Smooth muscle cell (in vitro differentiated cells): Measurements from ENCODE around the gene CCDC150. TPM values are rescaled to one million over a fixed set of nuclear protein-coding genes. Genes with fewer than 3 reads are reported as not detected.
"Not testable (repeated sequence)": the region's sequence is repeated elsewhere in the genome, so short reads cannot be mapped to it uniquely, and the experiment has no call there.

Experiments
- DNase-seq: peaks from one replicate; lab custom pipeline; 2025; ENCODE audit not compliant: unreplicated experiment; lab: John Stamatoyannopoulos, UW
- H2AFZ ChIP-seq: fragments of 200-600 bp; sonication (generic); 2 replicates; pipeline ENCODE4 v1.6.0; 2016; ENCODE audit warnings: antibody characterized with exemption, low read depth, mild to moderate bottlenecking
- H3F3A ChIP-seq: fragments of 200-600 bp; sonication (generic); 2 replicates; pipeline ENCODE4 v1.6.0; 2017; ENCODE audit warnings: antibody characterized with exemption, low read depth
- H3K27ac ChIP-seq: fragments of 200-600 bp; sonication (generic); 2 replicates; pipeline ENCODE4 v1.5.1; 2016; ENCODE audit warnings: low read depth, mild to moderate bottlenecking
- H3K27me3 ChIP-seq: fragments of 200-600 bp; sonication (generic); 2 replicates; pipeline ENCODE4 v1.6.1; 2016; ENCODE audit warnings: low read depth, mild to moderate bottlenecking
- H3K36me3 ChIP-seq: fragments of 200-600 bp; sonication (generic); 2 replicates; pipeline ENCODE4 v1.5.1; 2016; ENCODE audit warnings: low read depth
- H3K4me1 ChIP-seq: fragments of 200-600 bp; sonication (generic); 2 replicates; pipeline ENCODE4 v1.5.1; 2016; ENCODE audit warnings: low read depth
- H3K4me2 ChIP-seq: fragments of 200-600 bp; sonication (generic); 2 replicates; pipeline ENCODE4 v1.6.0; 2016; ENCODE audit warnings: mild to moderate bottlenecking
- H3K4me3 ChIP-seq: fragments of 200-600 bp; sonication (generic); 2 replicates; pipeline ENCODE4 v1.5.1; 2016; ENCODE audit warnings: mild to moderate bottlenecking
- H3K79me2 ChIP-seq: fragments of 200-600 bp; sonication (generic); 2 replicates; pipeline ENCODE4 v1.6.0; 2016; ENCODE audit warnings: low read depth, mild to moderate bottlenecking
- H3K9ac ChIP-seq: fragments of 200-600 bp; sonication (generic); 2 replicates; pipeline ENCODE4 v1.6.0; 2016; ENCODE audit warnings: low read depth
- H3K9me3 ChIP-seq: fragments of 200-600 bp; sonication (generic); replicated peaks from 2 replicates; pipeline ENCODE4 v1.5.1; 2016; ENCODE audit warnings: low read depth
- H4K20me1 ChIP-seq: fragments of 200-600 bp; sonication (generic); 2 replicates; pipeline ENCODE4 v1.6.0; 2016; ENCODE audit warnings: low read depth
- WGBS: methylation state at CpG from one replicate; pipeline ENCODE4 v1.1.7; 2016; ENCODE audit warnings: low lambda C conversion rate; 5-methylcytosine and 5-hydroxymethylcytosine counted together
- polyA plus RNA-seq: library from polyadenylated mRNA; unstranded; fragments of >200 nt; fragmentation: Nextera tagmentation; extraction: Ambion mirVana; gene quantifications from 2 replicates; pipeline ENCODE4 v1.2.1, GENCODE V29; 2016
- total RNA-seq: library from RNA; depleted of rRNA; stranded (reverse); fragments of >200 nt; gene quantifications from 2 replicates; pipeline ENCODE4 v1.2.3, GENCODE V29; 2014
- TF ChIP-seq, protein P1 (sequence below): fragments of 200-600 bp; sonication (generic); IDR thresholded peaks from 2 replicates; pipeline ENCODE4 v1.5.1; 2017; ENCODE audit warnings: borderline replicate concordance, mild to moderate bottlenecking, antibody characterized with exemption; ENCODE audit not compliant: insufficient read depth, poor library complexity, severe bottlenecking

The CCDC150 gene
- total and polyA plus RNA-seq, 2 experiments from 2014 or later, result 2.0 to 2.5 TPM

GRCh38 chr2:196729418-196729817 is 89.9 kb downstream of the CCDC150 start:
- H3K4me2 ChIP-seq, result no peak overlapping the region
- no peak overlapping the region for H3K9ac ChIP-seq
- 93% methylated on average over 2 of the region's 2 CpGs for WGBS
- H3K79me2 ChIP-seq, result no peaks in the 10 kb centered on the region
- no peaks in the 10 kb centered on the region for H3K9me3 ChIP-seq
- H3K27me3 ChIP-seq, result no peaks in the 10 kb centered on the region
- TF ChIP-seq, protein P1, sequence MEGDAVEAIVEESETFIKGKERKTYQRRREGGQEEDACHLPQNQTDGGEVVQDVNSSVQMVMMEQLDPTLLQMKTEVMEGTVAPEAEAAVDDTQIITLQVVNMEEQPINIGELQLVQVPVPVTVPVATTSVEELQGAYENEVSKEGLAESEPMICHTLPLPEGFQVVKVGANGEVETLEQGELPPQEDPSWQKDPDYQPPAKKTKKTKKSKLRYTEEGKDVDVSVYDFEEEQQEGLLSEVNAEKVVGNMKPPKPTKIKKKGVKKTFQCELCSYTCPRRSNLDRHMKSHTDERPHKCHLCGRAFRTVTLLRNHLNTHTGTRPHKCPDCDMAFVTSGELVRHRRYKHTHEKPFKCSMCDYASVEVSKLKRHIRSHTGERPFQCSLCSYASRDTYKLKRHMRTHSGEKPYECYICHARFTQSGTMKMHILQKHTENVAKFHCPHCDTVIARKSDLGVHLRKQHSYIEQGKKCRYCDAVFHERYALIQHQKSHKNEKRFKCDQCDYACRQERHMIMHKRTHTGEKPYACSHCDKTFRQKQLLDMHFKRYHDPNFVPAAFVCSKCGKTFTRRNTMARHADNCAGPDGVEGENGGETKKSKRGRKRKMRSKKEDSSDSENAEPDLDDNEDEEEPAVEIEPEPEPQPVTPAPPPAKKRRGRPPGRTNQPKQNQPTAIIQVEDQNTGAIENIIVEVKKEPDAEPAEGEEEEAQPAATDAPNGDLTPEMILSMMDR, result no peak
- peaks cover 12% of the 10 kb centered on the region for H3K4me1 ChIP-seq
- no peak overlapping the region for H2AFZ ChIP-seq
- no peaks in the 10 kb centered on the region for H3F3A ChIP-seq
- no peak overlapping the region for H3K4me3 ChIP-seq
- no peak for DNase-seq
- H3K36me3 ChIP-seq, result no peaks in the 10 kb centered on the region
- H4K20me1 ChIP-seq, result no peaks in the 10 kb centered on the region
- H3K27ac ChIP-seq, result no peak overlapping the region

DNA sequence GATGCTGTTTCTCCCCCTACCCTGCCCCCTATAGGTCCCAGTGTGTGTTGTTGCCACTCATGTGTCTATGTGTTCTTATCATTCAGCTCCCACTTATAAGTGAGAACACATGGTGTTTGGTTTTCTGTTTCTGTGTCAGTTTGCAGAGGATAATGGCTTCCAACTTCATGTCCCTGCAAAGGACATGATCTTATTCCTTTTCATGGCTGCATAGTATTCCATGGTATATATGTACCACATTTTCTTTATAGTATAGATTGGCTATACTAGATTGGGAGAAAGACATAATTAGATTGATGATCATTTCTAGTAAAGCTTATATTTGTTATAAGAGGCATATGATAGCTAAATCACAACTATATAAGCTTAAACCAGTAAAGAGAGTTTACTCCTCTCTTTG is 97.1 kb downstream of the CCDC150 start:
- not testable (repeated sequence) for H3K9me3 ChIP-seq, H3K4me2 ChIP-seq, H3F3A ChIP-seq, DNase-seq, H3K4me1 ChIP-seq, H3K27ac ChIP-seq, H3K27me3 ChIP-seq, H3K4me3 ChIP-seq, H4K20me1 ChIP-seq, H3K9ac ChIP-seq, H3K79me2 ChIP-seq, H3K36me3 ChIP-seq, H2AFZ ChIP-seq

- no peaks in the 10 kb centered on the region for H3K27me3 ChIP-seq
- no peaks in the 10 kb centered on the region for H3K36me3 ChIP-seq
- no peak overlapping the region for H3K4me3 ChIP-seq
- H3K4me2 ChIP-seq, result no peak overlapping the region
- no peak for DNase-seq
- no peaks in the 10 kb centered on the region for H3K9me3 ChIP-seq
- TF ChIP-seq, protein P1, result no peak
- no peaks in the 10 kb centered on the region for H3K4me1 ChIP-seq
- H2AFZ ChIP-seq, result no peak overlapping the region
- H3K27ac ChIP-seq, result no peak overlapping the region
- no peak overlapping the region for H3K9ac ChIP-seq
- no peaks in the 10 kb centered on the region for H3K79me2 ChIP-seq
- H4K20me1 ChIP-seq, result no peaks in the 10 kb centered on the region
- 98% methylated on average over 2 of the region's 2 CpGs for WGBS
- no peaks in the 10 kb centered on the region for H3F3A ChIP-seq
Measured at GRCh38 chr2:196737046-196737445, 97.5 kb downstream of the CCDC150 start.

GRCh38 chr2:196739031-196739430 is 99.5 kb downstream of the CCDC150 start:
- Histone ChIP-seq H3K4me3 (no peak overlapping the region), H2AFZ (no peak overlapping the region), H3K27ac (no peak overlapping the region), H3K9me3 (no peaks in the 10 kb centered on the region), H4K20me1 (no peaks in the 10 kb centered on the region), H3F3A (no peaks in the 10 kb centered on the region), H3K4me1 (no peaks in the 10 kb centered on the region), H3K9ac (no peak overlapping the region), H3K4me2 (no peak overlapping the region), H3K36me3 (no peaks in the 10 kb centered on the region), H3K27me3 (no peaks in the 10 kb centered on the region), H3K79me2 (no peaks in the 10 kb centered on the region)
- TF ChIP-seq, protein P1, result no peak
- no peak for DNase-seq
- 98% methylated on average over 5 of the region's 5 CpGs for WGBS
